ENCODE results near the gene FAM83D. TPM values are rescaled to one million over a fixed set of nuclear protein-coding genes. Genes with fewer than 3 reads are reported as not detected.

Gene FAM83D
- total and polyA plus RNA-seq, 11 donors, result 0.11 to 4.7 (median 0.66) TPM; not detected in 1

DNA sequence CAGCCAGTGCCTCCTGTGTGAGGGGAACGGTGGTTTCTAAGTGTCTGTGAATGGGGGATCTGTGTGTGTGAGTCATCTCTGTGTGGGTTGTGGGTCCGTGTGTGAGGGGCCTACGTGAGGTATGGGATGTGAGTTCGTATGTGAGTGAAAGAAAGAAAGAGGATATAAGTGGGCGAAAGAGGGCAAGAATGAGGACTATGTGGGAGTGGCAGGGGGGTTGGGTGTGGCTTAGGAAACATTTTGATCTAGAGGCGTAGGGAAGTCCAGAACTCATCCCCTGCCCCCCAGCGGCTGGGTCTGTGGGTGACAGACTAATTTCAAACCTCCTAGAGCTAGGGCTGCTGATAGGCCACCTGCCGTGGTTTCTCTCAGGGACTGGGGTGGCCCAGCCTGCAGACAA is 71.4 kb downstream of the FAM83D start:
- H3K36me3 ChIP-seq, result peaks cover 0 to 97% (median 83%) of the 10 kb centered on the region in 9 donors
- no peak for ATAC-seq

DNA sequence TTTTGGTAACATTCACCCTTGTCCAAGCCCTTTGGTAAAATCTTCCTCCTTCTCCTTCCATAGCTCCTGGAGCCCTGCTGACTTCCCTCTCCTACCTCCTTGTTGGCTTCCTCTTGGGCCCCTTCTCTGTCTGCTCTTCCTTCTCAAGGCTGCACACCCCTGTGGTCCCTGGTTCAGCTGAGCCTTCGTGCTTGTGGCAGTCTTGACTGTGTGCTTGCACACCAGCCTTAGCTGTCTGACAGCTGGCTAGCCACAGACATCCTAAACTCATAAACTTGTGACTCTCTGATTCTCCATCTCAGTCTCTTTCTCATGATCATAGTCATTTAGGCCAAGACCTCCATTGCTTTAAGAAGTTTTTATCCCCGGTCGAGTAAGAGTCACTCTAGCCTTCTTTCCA is 73.0 kb downstream of the FAM83D start:
- TF ChIP-seq, protein P1, sequence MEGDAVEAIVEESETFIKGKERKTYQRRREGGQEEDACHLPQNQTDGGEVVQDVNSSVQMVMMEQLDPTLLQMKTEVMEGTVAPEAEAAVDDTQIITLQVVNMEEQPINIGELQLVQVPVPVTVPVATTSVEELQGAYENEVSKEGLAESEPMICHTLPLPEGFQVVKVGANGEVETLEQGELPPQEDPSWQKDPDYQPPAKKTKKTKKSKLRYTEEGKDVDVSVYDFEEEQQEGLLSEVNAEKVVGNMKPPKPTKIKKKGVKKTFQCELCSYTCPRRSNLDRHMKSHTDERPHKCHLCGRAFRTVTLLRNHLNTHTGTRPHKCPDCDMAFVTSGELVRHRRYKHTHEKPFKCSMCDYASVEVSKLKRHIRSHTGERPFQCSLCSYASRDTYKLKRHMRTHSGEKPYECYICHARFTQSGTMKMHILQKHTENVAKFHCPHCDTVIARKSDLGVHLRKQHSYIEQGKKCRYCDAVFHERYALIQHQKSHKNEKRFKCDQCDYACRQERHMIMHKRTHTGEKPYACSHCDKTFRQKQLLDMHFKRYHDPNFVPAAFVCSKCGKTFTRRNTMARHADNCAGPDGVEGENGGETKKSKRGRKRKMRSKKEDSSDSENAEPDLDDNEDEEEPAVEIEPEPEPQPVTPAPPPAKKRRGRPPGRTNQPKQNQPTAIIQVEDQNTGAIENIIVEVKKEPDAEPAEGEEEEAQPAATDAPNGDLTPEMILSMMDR (IDR thresholded peaks at IDR 0.05), result no peak
- TF ChIP-seq POLR2A (IDR thresholded peaks at IDR 0.05), result no peak
- Histone ChIP-seq H3K27me3 (no peaks in the 10 kb centered on the region), H3K9me3 (no peaks in the 10 kb centered on the region), H3K27ac (no peak overlapping the region), H3K4me3 (no peak overlapping the region), H3K4me1 (no peaks in the 10 kb centered on the region), H3K36me3 (peaks cover 0 to 100% (median 92%) of the 10 kb centered on the region in 9 donors)
- no peak for ATAC-seq
- no peak for DNase-seq
- intact Hi-C loops (cut with DNase I), result no loop called here
- WGBS, 4 donors, result 95 to 100% (median 97%) methylated on average over 3 of the region's 3 CpGs

More for the DNA sequence above, 71.4 kb downstream of the FAM83D start:
- TF ChIP-seq POLR2A (IDR thresholded peaks at IDR 0.05), result no peak
- TF ChIP-seq, protein P1 (IDR thresholded peaks at IDR 0.05), result no peak
- Histone ChIP-seq H3K4me3 (no peak overlapping the region), H3K27ac (no peak overlapping the region), H3K4me1 (no peaks in the 10 kb centered on the region), H3K27me3 (no peaks in the 10 kb centered on the region), H3K9me3 (no peaks in the 10 kb centered on the region)
- 88 to 94% (median 92%) methylated on average over 8 of the region's 8 CpGs for WGBS, 4 donors
- DNase-seq, result no peak
- intact Hi-C loops (cut with DNase I), result no loop called here

DNA sequence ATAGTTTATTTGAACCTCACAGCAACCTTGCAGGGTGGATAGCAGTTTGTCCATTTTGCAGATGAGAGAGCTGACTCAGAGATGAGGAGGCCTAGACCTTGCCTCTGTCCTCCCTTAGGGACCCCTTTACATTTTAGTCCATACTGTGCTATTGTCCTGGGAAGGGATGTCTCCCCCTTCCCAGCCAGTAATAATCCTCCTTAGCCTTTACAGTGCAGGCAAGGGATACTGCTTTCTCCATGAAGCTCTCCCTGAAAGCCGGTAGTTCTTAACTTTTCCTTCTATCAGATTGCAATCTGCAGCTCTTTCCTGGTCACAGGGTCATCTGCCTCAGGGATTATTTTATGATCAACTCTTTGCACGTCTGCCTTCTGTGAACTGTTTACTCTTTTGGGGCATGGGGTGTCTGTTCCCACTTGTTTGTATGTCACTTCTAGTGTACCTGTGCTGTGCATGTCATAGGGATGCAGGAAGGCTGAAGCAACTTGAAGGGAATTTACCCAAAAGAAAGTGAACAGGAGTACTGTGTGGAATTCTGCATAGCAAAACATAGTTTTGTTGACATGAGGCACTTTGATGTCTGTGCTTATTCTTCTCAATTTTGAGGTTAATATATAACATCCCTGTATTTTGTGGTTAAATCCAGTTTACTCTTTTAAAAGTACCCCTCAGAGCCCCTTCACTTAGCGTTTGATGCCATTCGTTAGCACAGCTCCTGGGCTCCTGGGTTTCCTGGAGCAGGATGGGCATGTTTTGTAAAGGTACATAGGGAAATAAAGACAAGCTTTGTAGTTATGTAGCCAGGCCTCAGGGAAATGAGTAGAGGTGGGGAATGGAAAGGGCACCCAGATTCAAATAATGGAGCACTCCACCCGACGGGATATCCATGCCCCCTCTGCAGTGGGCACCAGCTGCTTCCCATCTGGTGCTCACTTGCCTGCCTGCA is 74.0 kb downstream of the FAM83D start:
- peaks cover 0 to 100% (median 95%) of the 10 kb centered on the region in 9 donors for H3K36me3 ChIP-seq
- intact Hi-C loops (cut with DNase I), result no loop called here
- H3K27ac ChIP-seq, result no peak overlapping the region
- ATAC-seq, result no peak
- WGBS, 4 donors, result 91 to 94% (median 92%) methylated on average over 6 of the region's 6 CpGs
- TF ChIP-seq, protein P1 (IDR thresholded peaks at IDR 0.05), result no peak
- TF ChIP-seq POLR2A (IDR thresholded peaks at IDR 0.05), result no peak
- H3K27me3 ChIP-seq, result no peaks in the 10 kb centered on the region
- no peak for DNase-seq
- H3K4me3 ChIP-seq, result no peak overlapping the region
- H3K9me3 ChIP-seq, result no peaks in the 10 kb centered on the region
- H3K4me1 ChIP-seq, result no peaks in the 10 kb centered on the region

Other genes starting within 250 kb of the FAM83D start
- not detected for gene SLC32A1, start 201.9 kb upstream of the FAM83D start, total RNA-seq
- not detected for gene SLC32A1, start 201.9 kb upstream of the FAM83D start, polyA plus RNA-seq
- 1 to 10 TPM; 2.3 to 4.1 (median 3.5) TPM for gene ACTR5, start 178.0 kb upstream of the FAM83D start, total RNA-seq
- gene ACTR5, start 178.0 kb upstream of the FAM83D start, polyA plus RNA-seq, result 1 to 10 TPM; 2.4 to 6.4 TPM
- gene PPP1R16B, start 120.7 kb upstream of the FAM83D start, total RNA-seq, result 10 to 100 TPM in 1 of 9 donors, 1 to 10 TPM in 8; 3.4 to 11.8 (median 6.9) TPM
- 10 to 100 TPM in 1 of 2 donors, 1 to 10 TPM in 1; 1.9 to 12.2 TPM for gene PPP1R16B, start 120.7 kb upstream of the FAM83D start, polyA plus RNA-seq
- gene DHX35, start 35.9 kb downstream of the FAM83D start, total RNA-seq, result 10 to 100 TPM in 8 of 9 donors, 1 to 10 TPM in 1; 9.9 to 41.7 (median 11.2) TPM
- gene DHX35, start 35.9 kb downstream of the FAM83D start, polyA plus RNA-seq, result 1 to 10 TPM; 6.0 to 7.9 TPM

Measured in heart left ventricle (tissue), 16 donors.